SK-N-MC (cell line): ENCODE data around the gene ACTMAP.

Experiments
- EZH2 ChIP-seq: fragments of 200-600 bp; sonication (generic); IDR thresholded peaks from one replicate; pipeline ENCODE4 v1.6.1; 2017; ENCODE audit warnings: antibody characterized with exemption
- FOXP2 ChIP-seq: optimal IDR thresholded peaks from 2 replicates; pipeline ENCODE3; 2011; ENCODE audit warnings: mild to moderate bottlenecking, moderate library complexity; ENCODE audit not compliant: insufficient read depth; ENCODE audit errors: extremely low read length, control extremely low read depth
- POLR2AphosphoS5 ChIP-seq: IDR thresholded peaks from 2 replicates; pipeline ENCODE4 v1.6.1; 2012; ENCODE audit warnings: mild to moderate bottlenecking, low read depth, low read length, borderline replicate concordance

- TF ChIP-seq EZH2 (no peak), POLR2AphosphoS5 (no peak), FOXP2 (no peak)
Observed at GRCh38 chr19:40736661-40737060, 13.6 kb downstream of the ACTMAP start.
